NCI-H128 (cell line): ENCODE data around the gene GPRC5C.

Source experiments
- DNase-seq: peaks from one replicate; lab custom pipeline; 2025; ENCODE audit not compliant: unreplicated experiment; lab: John Stamatoyannopoulos, UW

Gene GPRC5C

GRCh38 chr17:74451557-74451956, 19.7 kb downstream of the GPRC5C start:
- DNase-seq, result no peak

DNA sequence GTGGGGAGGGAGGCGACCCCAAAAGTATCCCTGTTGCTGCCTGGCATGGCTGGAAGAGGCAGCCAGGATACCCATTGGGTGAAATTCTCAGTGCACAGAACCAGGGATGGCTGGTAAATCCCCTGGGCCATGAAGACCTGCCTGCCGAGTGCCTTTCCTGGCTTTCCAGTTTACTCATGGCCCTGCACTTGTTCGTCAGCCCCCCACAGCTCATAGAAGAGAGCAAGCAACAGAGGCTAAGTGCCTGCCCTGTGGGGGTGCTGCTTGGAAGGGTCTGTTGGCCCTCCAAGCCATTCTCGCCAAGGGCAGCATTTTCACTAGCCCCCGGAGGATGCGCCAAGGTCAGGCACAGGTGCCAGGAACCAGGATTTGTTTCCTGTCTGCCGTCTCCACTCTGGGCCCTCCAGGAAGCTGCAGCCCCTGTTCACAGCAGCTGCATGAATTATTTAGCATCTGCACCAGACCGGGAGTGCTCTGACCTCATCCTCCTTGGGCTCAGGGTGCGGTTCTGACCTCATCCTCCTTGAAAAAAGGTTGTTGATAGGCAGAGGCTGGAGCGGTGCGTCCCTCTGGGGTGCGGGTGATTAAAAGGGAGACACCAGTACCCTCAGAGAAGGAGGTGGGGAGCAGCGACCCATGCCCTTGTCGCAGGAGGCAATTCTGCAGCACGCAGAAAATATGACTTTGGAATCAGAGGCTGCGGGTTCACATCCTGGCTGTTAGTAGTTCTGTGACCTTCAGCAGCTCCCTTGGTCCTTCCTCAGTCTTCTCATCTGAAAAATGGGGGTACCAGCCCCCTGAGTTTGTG, 20.3 kb downstream of the GPRC5C start:
- DNase-seq, result no peak

DNA sequence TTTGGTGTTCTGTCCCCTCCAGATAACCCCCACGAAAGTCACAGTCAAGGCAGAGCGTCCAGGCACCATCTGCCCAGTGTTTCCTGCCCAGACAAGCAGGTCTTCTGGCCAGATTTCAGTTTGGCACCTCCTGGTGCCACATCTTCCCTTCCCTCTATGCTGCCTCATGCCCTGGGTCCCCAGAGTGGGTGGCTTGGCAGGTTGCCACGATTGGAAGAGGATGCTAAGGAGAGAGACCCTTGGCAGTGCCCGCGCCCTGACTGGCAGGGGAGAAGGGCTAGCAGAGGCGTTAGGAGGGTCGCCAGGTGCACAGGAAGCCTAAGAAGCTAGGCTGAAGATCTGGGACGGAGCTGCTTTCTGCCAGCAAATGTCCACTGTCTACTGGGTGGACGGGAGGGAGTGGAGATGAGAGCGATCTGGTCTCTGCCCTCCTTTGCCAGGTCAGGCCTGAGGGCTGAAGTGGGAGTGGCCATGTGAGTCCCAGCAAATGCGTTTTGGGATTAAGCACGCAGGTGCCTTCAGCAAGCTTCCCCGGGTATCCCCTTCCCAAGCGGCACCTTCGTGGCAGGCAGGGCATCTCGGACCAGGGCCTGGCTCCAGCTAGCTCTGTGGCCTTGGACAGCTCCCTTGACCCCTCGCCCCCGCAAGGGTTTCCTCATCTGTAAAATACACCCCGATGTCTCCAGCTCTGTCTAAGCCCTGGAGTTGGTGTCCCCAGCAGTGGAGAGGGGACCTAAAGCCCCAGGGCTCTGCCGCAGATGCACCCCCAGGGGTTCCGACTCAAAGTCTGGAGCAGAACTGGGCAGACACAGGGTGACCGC, 21.2 kb downstream of the GPRC5C start:
- DNase-seq, result no peak

GRCh38 chr17:74453665-74454196, 21.8 kb downstream of the GPRC5C start:
- DNase-seq, result no peak

DNA sequence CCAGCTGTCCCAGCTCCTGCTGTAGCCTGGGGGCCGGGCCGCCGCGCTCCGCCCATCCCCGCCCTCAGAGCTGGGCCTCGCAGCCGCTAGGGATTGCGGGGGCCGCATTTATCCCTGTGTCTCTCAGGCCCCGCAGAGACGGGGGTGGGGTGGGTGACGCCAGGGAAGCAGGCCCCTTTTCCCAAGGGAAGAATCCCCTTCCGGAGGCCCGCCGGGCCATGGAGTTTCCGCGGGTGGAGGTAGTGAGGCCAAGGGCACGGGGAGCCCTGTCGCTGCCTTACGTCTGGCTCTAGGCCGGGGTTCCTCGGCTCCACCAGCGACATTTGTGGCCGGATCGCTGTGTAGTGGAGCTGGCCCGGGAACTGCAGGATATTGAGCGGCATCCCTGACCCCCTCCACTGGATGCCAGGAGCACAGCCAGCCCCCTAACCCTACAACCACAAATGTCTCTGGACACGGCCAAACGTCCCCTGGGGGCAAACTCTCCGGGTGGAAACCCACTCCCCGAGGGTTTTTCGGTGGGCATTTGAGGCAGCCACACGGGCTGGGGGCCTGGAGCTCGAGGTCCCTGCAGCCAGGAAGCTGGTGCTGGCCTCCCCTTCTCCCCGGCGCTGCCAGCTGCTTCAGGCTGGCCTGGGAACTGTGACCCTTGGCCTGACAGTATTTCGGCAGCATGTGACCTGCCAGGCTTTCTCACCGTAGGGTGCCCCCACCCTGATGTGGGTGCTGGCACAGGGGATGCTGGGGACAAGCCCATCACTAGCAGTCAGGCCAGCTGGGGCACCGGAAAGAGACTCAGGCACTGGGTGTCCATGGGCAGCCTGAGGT, 22.5 kb downstream of the GPRC5C start:
- peak; percentile 24 for DNase-seq

DNA sequence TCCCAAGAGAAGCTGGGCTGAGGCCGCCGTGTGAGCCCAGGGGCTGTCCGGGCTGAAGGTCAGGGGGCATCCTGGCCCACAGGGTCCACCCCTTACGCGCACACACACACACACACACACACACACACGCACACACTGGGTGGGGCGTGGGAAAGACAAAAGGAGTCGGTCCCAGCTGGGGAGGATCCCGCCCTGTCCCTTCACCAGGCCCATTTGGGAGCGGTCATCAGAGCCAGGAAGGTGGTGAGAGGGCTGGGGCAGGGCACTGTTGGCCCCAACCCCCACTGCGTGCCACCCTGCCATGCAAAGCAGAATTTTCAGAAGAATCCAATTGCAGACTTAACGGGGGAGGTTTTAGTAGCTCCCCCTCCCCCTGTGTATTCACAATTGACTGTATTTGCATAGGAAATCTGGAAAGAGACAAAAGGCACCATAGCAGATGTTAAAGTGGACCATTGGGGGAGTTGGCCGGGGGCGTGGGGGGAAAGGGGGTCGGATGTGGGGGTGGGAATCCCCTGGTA, 23.2 kb downstream of the GPRC5C start:
- no peak for DNase-seq

DNA sequence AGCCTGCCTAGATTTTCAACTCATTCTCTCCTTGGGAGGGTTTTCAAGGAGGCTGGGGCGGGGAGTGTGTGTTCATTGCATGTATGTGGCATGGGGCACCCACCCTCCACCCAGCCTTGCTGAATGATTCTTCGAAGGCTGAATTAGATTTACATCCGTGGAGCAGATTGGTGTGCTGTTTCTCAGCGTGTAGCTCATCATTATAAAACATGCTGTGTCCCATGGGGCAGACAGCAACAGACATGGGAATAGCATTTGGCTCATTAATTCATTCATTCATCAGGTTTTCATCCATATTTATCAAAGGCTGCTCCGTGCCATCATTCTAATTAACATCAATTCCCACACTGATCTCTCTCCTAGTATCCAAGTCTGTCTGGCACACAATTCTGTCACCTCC, 23.9 kb downstream of the GPRC5C start:
- DNase-seq, result no peak

DNA sequence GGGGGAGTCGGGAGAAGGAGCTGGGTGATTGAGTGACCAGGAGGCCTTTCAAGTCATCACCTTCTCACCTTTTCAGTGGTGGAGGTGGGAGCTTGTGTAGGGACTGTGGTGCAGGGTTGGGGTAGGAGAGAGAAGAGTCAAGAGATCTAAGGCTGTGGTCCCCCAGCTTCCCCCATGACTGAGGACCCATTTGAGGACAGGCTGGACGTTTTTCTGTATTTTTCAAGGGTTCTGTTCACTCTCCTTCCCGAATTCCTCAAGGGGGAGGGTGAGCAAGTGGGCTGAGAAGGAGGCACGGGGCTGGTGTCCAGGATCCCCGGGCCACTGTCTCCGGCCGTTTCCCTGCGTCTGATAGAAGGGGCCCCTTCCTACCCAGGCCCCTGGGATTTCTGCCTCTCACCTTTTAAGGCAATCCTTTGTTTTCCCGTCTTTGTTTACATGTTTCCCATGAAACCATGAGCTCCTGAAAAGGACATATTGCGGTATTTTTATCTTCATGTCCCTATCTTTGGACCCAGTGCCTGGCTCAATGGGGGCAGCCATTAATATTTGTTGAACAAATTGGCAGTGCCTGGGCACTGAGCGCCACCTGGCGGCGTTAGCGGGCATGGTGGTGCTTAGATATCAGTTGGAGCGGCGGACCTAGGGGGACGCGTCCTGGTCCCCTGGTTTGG, 25.4 kb downstream of the GPRC5C start:
- DNase-seq, result peak; percentile 17

DNA sequence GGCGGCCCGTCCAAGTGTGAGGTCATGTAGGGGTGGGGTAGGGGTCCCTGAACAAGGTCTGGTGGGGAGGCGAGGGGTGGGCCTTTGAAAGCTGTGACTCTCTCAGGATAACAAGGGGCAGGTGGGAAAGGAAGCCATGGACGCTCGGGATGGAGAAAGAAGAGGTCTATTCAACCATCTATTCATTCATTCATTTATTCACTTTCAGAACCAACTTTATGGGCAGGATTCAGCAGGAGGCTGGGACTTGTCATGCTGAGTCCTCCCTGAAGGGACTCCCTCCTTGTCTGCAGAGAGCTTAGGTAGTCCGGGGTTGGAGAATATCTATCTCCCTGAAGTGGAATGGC, 25.9 kb downstream of the GPRC5C start:
- no peak for DNase-seq

DNA sequence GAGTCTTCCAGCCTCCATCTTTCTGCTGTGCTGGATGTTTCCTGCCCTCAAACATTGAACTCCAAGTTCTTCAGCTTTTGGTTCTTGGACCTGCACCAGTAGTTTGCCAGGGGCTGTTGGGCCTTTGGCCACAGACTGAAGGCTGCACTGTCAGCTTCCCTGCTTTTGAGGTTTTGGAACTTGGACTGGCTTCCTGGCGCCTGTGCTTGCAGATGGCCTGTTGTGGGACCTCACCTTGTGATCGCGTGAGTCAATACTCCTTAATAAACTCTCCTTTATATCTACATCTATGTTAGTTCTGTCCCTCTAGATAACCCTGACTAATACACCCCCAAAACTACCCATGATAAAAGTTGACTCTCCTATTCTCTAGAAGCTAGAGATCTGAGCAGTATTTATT, 26.9 kb downstream of the GPRC5C start:
- DNase-seq, result no peak

- no peak for DNase-seq
Measured at GRCh38 chr17:74459622-74460021, 27.7 kb downstream of the GPRC5C start.

DNA sequence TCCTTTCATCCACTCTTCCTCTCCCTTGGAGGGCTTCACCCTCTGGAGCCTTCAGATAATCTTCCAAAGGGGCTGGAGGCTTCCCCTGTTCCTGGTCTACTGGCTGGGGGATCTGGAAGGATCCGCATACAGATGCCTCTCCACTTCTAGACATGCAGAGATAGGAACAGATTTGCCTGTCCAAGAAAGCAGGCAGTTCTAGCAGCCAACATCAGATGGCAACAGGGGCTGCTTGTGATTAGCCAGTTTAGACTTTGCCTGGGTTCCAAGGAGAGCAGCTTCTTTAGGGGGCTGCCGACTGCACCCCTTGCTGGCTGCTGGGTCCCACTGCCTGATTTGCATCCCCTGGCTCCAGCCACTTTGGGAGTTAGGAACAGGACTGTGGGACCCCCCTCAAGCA, 28.4 kb downstream of the GPRC5C start:
- DNase-seq, result no peak

DNA sequence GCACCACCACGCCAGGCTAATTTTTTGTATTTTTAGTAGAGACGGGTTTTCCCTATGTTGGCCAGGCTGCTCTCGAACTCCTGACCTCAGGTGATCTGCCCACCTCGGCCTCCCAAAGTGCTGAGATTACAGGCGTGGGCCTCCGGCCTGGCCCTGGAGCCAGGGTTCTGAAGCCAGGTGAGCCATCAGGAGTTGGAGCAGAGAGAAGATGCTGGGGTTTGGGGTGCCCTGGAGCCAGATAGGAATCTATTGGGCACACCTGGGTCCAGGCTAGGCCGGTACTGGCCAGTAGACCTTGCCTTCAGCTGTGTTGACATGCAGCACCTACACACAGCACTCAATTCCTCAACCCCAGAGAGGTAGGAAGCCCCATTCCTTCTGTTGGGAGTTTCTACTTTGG, 29.1 kb downstream of the GPRC5C start:
- no peak for DNase-seq

- DNase-seq, result no peak
Measured at GRCh38 chr17:74461611-74462010, 29.7 kb downstream of the GPRC5C start.

GRCh38 chr17:74464730-74465377, 33.0 kb downstream of the GPRC5C start:
- DNase-seq, result no peak

- DNase-seq, result no peak
Measured at GRCh38 chr17:74465378-74466110, 33.7 kb downstream of the GPRC5C start.

- no peak for DNase-seq
Measured at GRCh38 chr17:74466111-74466827, 34.4 kb downstream of the GPRC5C start, which contains the start of gene CD300A. TSS of gene CD300A (plus strand) at chr17:74466634. CDS start at chr17:74466704, 70 bp downstream.

DNA sequence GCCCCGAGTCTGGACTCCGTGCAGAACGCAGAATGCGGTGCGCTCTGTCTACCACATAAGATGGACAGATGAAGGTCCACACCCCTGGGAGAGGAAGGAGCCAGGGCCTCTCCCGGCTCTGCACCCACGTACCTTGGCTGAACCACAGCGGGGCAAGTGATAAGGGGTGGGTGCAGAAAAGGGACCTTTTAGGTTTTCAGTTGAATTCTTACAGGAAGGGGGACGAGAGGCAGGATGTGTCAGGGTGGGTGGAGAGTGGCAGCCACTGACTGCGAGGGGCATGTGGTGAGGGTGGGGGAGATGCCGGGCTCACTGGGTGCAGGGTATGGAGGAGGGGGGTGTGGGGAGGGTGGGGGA, 34.9 kb downstream of the GPRC5C start:
- DNase-seq, result no peak
